SHP77 treated with DMSO at 0.1 percent for 48 hours (cell line): ENCODE measurements around the gene HGFAC.
"Not testable (repeated sequence)": the region's sequence is repeated elsewhere in the genome, so short reads cannot be mapped to it uniquely, and the experiment has no call there.

Source experiments
- DNase-seq: peaks from one replicate; lab custom pipeline; 2025; lab: John Stamatoyannopoulos, UW

HGFAC gene

DNA sequence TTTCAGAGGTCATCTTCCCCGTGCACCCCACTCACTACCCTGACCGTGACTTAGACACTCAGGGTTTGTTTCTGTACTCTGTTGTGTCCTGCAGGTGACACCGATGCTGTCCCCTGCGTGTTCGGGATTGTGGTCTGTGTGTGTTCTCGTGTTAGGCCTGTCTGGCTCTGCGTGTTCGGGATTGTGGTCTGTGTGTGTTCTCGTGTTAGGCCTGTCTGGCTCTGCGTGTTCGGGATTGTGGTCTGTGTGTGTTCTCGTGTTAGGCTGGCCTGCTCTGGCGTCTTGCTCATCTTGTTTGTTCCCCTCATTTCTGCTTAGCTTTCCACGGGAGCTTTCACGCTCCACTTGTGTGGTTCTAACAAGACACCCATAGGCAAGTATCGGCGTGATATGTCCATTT lies 30.6 kb upstream of the HGFAC start:
- DNase-seq, result not testable (repeated sequence)

DNA sequence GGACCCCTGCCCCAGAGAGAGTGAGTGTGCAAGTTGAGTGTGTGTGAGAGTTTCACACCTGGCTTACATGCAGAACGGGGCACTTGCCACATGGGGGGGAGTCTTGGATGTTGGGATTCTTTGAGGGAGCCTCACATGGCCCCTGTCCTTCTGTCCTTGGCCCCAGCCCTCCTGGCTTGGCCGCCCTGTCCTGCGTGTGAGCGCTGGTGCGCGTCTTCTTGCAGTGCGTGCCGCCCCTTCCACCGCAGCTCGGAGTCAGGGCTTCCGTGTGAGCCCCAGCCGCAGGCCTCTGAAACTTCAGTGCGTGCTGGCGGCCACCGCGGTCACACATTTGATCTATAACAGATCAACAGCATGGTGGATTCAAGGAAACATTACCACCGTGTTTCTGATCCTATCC lies 30.1 kb upstream of the HGFAC start:
- DNase-seq, result no peak

DNA sequence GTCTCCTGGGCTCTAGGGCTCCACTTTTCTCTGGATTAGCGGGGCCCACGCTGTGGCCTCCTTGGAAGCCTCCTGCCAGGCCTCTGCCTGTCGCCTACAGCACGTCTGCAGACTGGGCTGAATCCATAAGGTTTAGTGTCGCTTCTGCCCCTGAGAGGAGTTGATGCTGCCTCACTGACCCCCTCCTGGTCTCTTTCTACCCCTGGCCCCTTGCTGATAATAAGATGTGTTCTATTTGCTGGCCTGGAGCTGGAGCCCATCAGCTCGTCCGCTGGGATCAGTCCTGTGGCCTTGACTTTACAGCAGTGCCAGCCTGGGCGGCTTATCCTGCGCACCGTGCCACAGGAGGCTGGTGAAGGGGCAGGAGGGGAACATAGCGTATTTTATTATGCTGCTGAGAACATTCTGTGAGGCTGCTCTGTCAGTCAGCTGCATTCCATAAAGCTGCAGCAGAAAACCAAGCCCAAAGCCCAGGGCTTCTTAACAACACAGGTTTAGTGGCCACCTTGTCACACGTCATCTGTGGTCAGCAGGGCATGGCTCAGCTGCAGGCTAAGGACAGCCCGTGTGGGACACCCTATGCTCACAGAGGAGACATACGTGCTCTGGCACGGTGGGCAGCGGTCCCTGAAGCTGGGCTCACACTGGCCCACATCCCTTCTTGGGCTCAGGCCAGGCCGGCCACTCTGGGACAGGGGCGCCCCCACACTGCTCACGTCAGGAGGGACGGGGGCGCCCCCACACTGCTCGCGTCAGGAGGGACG lies 29.3 kb upstream of the HGFAC start:
- DNase-seq, result no peak

- DNase-seq, result no peak
Measured at GRCh38 chr4:3413217-3413671, 28.5 kb upstream of the HGFAC start.

GRCh38 chr4:3413675-3414420 lies 27.9 kb upstream of the HGFAC start:
- no peak for DNase-seq

- DNase-seq, result no peak
Measured at GRCh38 chr4:3414421-3415279, 27.1 kb upstream of the HGFAC start.

- DNase-seq, result no peak
Measured at GRCh38 chr4:3415471-3416141, 26.2 kb upstream of the HGFAC start.

- DNase-seq, result no peak
Measured at GRCh38 chr4:3416270-3416669, 25.5 kb upstream of the HGFAC start.

- DNase-seq, result no peak
Measured at GRCh38 chr4:3416821-3417221, 24.9 kb upstream of the HGFAC start.

DNA sequence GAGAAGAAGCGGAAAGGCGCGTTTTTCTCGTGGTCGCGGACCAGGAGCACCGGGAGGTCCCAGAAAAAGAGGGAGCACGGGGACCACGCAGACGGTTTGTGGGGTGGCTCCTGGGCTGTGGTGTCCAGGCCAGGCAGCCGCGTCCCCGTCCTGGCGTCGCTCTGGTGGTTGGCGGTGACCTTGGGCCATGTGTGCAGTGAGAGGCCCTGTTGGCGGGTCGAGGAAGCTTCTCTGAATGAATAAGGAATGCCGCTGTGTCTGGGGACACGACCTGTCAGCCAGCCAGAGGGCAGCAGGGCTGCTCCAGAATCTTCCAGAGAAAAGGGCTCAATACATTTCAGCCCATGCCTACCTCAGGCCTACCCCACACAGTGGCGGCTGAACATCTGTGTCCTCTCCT lies 24.3 kb upstream of the HGFAC start:
- DNase-seq, result no peak

GRCh38 chr4:3418029-3418762 lies 23.6 kb upstream of the HGFAC start:
- no peak for DNase-seq

DNA sequence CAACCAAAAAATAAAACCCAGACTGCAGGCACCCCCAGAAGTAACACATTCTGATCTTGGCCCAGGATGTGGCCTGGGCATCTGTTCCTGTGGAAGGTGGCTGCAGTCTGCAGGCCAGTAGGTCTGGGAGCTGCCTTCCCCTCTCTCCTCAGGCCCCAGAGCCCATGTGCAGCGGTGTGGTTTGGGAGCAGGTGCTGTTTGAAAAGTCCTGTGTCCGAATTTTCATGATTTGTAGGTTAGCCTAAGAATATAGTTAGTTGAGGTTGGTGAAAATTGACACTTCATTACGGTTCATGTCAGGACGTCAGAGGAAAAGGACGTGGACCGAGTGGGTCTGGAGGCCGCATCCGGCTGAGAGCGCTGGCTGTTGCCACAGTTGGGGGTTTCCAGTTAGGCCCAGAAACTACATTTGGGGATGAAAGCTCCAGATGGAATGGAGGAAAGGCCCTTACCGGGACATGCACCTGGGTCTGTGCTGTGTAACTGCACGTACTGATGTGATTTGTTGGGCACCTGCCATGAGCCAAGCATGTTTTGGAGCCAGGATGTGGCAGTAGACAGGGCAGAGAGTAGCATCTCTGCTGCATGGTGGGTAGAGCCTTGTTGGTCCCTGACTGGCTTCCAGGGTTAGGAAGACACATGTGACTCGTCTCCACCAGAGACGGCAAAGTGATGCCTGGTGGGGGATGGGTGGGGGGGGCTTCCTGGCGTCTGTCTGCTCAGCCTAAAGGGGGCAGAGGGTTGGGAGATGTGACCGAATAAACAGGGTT lies 21.7 kb upstream of the HGFAC start:
- DNase-seq, result no peak

- no peak for DNase-seq
Measured at GRCh38 chr4:3420606-3420955, 21.2 kb upstream of the HGFAC start.

GRCh38 chr4:3420956-3421355 lies 20.8 kb upstream of the HGFAC start:
- no peak for DNase-seq

DNA sequence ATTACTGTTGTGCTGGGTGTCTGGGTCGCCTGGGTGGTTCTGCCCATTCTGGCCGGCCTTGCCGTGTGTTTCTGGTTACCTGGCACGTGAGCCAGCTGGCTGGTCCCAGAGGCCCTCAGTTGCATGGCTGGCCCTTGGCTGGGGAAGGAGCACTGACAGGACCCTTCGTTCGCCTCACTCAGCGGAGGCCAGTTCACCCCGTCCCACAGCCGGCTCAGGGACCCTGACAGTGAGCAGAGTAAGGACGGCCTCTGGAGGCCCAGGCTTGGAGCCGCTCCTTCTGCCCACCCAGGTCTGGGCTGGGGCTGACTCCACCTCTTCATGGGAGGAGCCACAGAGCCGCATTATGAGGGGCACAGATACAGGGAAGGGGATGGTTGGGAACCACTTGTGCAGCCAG lies 20.3 kb upstream of the HGFAC start:
- no peak for DNase-seq

DNA sequence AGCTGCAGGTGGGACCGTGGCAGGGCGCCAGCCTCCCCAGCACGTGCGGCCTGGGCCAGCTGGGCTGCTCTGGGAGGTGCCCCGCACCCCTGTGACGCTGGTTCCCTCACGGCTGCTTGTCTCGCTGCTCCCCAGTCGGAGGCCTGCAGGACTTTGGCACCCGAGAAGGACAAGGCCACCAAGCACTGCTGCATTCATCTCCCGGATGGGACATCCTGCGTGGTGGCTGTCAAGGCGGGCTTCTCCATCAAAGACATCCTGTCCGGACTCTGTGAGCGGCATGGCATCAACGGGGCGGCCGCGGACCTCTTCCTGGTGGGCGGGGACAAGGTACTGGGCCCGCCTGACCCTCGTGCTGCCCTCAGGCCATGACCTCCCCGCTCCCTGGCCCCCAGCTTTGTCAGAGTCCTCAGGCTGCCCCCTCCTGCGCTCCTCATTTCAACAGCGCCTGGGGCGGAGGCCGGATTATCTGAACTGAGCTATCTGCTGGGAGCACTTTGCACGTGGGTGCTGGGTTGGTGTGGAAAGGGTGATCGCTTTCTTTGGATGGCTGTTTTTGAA lies 19.4 kb upstream of the HGFAC start:
- DNase-seq, result no peak

GRCh38 chr4:3422808-3423297 lies 18.9 kb upstream of the HGFAC start:
- no peak for DNase-seq

GRCh38 chr4:3423406-3423805 lies 18.4 kb upstream of the HGFAC start:
- no peak for DNase-seq

DNA sequence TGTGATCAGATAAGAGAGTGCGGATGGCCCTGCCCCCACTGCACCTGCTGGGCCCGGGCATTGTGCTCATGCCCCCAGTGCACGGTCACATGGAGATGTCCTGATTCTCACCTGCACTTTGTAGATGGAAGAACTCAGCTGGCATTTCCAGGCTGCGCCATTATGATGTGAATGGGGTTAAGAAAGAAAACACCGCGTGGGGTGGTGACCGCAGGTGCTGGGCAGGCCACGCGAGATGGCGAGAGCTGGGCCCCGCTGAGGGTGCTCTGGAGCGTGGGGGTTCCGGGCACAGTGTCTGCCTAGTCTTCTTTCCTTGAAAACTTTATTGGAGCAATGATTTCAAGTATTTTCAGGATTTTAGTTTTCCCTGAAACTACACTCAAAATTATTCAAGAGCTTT lies 17.8 kb upstream of the HGFAC start:
- DNase-seq, result no peak

DNA sequence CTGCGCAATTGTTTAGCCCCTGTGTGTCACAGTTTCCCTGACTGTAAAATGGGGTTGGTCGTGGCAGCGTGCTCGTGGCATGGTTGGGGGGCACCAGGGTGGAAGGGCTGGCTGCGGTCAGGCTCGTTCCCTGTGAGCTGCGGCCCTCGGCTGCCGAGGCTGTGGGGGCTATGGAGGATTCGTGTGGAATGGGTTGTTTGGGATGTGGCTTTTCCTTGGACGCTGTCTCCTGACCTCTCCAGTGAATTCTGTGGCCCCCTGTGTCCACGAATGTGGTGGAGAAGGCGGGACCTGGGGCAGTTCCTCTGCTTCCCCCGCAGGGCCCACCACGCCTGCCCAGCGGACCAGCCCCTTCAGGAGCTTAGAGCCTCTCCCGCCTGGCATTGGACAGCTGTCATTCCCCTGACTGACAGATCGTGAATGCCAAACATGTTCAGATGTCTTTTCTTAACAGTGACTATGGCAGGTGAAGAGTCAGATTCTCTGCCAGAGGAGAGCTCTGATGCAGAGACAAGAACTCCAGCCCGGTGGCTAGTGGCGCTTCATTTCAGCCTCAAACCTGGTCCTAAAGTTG lies 17.2 kb upstream of the HGFAC start:
- DNase-seq, result no peak
